GM19099 (cell line): Measurements from ENCODE around the gene GSTK1.

Experiments used
- POLR2A ChIP-seq: IDR thresholded peaks from 3 replicates; pipeline ENCODE4 v1.6.1; 2011; ENCODE audit warnings: low read depth; ENCODE audit not compliant: insufficient read length; ENCODE audit errors: extremely low read depth

The GSTK1 gene

GRCh38 chr7:143235561-143235960, 27.7 kb upstream of the GSTK1 start:
- no peak for TF ChIP-seq POLR2A

- TF ChIP-seq POLR2A = no peak
Observed at GRCh38 chr7:143236408-143236990, 26.7 kb upstream of the GSTK1 start.

- TF ChIP-seq POLR2A = no peak
Observed at GRCh38 chr7:143237366-143237765, 25.9 kb upstream of the GSTK1 start.

- no peak for TF ChIP-seq POLR2A
Observed at GRCh38 chr7:143238289-143238980, 24.8 kb upstream of the GSTK1 start.

- TF ChIP-seq POLR2A = no peak
Observed at GRCh38 chr7:143239813-143240212, 23.4 kb upstream of the GSTK1 start.

- TF ChIP-seq POLR2A = no peak
Observed at GRCh38 chr7:143240291-143241168, 22.7 kb upstream of the GSTK1 start.

- no peak for TF ChIP-seq POLR2A
Observed at GRCh38 chr7:143242306-143242705, 20.9 kb upstream of the GSTK1 start.

GRCh38 chr7:143243111-143243510, 20.1 kb upstream of the GSTK1 start:
- TF ChIP-seq POLR2A = no peak

GRCh38 chr7:143243614-143244013, 19.6 kb upstream of the GSTK1 start:
- TF ChIP-seq POLR2A = no peak

- TF ChIP-seq POLR2A = no peak
Observed at GRCh38 chr7:143244321-143244720, 18.9 kb upstream of the GSTK1 start.

GRCh38 chr7:143245123-143245522, 18.1 kb upstream of the GSTK1 start:
- TF ChIP-seq POLR2A = no peak

- no peak for TF ChIP-seq POLR2A
Observed at GRCh38 chr7:143247372-143247771, 15.9 kb upstream of the GSTK1 start.

GRCh38 chr7:143248761-143249354, 14.4 kb upstream of the GSTK1 start:
- no peak for TF ChIP-seq POLR2A

GRCh38 chr7:143250199-143250598, 13.0 kb upstream of the GSTK1 start:
- TF ChIP-seq POLR2A = no peak

GRCh38 chr7:143250822-143251221, 12.4 kb upstream of the GSTK1 start:
- no peak for TF ChIP-seq POLR2A
